ENCODE measurements around the gene CCDC15.
"Not testable (repeated sequence)": the region's sequence is repeated elsewhere in the genome, so short reads cannot be mapped to it uniquely, and the experiment has no call there.

Gene CCDC15

DNA sequence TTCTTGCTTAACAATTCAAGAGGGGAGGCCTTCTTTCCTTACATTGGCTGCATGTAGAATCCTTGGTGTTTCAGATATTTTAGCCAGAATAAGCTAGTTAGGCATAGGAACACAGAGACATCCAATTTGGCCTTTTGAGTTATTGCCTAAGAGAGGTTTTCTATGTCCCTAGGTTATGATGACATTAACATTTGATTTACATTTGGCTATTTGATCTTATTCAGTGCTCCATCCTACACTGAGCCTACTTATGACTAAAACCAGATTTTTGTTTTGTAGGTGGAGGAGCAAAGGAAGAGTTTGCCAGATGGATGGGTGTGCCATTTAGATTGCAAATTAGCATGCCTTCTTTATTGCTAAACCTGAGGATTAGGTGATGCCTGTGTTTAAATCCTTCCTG is 98.0 kb downstream of the CCDC15 start:
- DNase-seq (ENCODE audit: low spot score), result no peak
- in situ Hi-C loops (cut with MboI; ENCODE audit: low pct_unique_long_range_greater_than_20kb, low sequenced_read_pairs, unreplicated experiment), result no loop called here

DNA sequence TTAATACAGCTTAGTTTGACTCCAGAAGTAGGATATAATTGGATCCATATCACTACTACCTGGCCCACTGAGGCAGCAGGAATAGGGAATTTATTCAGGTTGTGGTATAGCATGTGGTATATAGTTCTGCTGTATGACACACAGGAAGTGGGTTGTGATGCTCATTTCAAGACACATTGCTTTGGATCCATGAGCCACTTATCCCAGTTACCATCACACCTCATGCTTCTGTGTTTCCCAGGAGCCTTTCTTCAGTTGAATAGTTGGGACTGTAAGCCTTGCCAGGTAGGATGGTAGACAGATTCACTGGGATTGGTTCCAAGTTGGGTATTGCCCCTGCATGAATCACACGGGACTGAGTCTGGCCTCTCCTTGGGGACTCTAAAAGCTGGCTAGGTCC is 99.2 kb downstream of the CCDC15 start:
- TF ChIP-seq, protein P1, sequence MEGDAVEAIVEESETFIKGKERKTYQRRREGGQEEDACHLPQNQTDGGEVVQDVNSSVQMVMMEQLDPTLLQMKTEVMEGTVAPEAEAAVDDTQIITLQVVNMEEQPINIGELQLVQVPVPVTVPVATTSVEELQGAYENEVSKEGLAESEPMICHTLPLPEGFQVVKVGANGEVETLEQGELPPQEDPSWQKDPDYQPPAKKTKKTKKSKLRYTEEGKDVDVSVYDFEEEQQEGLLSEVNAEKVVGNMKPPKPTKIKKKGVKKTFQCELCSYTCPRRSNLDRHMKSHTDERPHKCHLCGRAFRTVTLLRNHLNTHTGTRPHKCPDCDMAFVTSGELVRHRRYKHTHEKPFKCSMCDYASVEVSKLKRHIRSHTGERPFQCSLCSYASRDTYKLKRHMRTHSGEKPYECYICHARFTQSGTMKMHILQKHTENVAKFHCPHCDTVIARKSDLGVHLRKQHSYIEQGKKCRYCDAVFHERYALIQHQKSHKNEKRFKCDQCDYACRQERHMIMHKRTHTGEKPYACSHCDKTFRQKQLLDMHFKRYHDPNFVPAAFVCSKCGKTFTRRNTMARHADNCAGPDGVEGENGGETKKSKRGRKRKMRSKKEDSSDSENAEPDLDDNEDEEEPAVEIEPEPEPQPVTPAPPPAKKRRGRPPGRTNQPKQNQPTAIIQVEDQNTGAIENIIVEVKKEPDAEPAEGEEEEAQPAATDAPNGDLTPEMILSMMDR (IDR thresholded peaks at IDR 0.05; ENCODE audit: extremely low read depth, insufficient read depth, missing control alignments), result no peak
- DNase-seq (ENCODE audit: low spot score), result no peak
- in situ Hi-C loops (cut with MboI; ENCODE audit: low pct_unique_long_range_greater_than_20kb, low sequenced_read_pairs, unreplicated experiment), result no loop called here

More for the DNA sequence above, 98.0 kb downstream of the CCDC15 start:
- TF ChIP-seq, protein P1 (IDR thresholded peaks at IDR 0.05; ENCODE audit: extremely low read depth, insufficient read depth, missing control alignments), result no peak

DNA sequence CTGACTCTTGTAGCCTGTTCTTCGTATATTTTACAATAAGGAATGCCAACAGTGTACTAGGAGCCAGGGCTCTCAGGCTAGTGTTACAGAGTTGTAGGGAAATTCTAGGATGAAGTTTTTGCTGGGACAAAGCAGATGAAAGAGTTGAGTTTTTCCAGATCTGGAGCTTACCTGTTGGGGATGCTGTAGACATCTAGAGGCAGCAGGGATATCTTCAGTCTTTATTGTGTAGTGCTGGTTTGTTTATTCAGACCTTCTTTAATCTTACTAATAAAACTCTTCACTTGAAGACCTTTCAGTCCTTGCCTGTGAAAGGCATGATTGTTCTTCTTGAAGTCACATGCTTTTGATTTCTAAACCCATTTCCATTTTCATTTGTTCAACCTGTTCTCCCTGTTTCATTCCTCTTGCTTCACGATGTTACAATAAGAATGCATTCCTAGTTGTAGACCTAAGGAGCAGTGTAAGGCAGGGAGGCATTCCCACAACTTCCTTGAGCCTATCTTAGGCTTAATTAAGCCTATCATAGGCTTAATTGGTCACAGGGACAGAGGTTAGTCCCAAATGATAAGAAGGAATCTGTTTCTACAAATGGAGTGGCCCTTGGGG is 101.2 kb downstream of the CCDC15 start:
- no peak for DNase-seq (ENCODE audit: low spot score)
- TF ChIP-seq, protein P1 (IDR thresholded peaks at IDR 0.05; ENCODE audit: extremely low read depth, insufficient read depth, missing control alignments), result no peak
- in situ Hi-C loops (cut with MboI; ENCODE audit: low pct_unique_long_range_greater_than_20kb, low sequenced_read_pairs, unreplicated experiment), result no loop called here

DNA sequence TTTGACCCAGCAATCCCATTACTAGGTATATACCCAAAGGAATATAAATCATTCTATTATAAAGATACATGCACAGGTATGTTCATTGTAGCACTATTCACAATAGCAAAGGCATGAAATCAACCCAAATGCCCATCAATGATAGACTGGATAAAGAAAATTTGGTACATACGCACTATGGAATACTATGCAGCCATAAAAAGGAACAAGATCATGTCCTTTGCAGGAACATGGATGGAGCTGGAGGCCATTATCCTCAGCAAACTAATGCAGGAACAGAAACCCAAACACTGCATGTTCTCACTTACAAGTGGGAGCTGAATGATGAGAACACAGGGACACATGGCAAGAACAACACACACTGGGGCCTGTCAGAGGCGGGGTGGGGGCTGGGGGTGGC is 102.1 kb downstream of the CCDC15 start:
- in situ Hi-C loops (cut with MboI; ENCODE audit: low pct_unique_long_range_greater_than_20kb, low sequenced_read_pairs, unreplicated experiment); DNase-seq (ENCODE audit: low spot score): not testable (repeated sequence)

DNA sequence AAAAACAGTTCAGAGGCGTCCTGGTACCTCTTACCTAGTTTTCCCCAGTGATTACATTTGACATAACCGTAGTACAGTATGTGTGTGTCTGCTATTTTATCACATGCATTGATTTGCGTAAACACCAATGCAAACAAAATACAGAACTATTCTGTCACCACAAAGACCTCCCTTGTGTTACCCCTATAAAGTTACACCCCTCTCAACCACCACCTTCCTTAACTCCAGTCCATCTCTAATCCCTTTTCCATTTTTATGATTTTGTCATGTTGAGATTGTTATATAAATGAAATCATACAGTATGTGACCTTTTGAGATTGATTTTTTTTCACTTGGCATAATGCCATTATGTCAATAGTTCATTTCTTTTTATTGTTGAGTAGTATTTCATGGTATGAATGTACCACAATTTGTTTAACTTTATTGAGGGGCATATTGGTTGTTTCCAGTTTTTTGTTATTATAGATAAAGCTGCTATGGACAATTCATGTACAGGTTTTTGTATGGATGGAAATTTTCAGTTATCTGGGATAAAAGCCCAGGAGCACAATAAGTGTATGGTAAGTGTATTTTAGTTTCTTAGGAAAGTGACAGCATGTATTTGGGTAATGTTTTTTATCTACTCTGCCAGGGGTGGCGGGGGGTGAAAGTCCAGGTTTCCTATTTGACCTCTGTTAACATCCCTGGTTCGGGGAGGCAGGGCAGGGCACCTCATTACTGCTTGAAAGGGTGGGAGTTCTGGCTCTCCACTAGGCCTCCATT is 103.1 kb downstream of the CCDC15 start:
- TF ChIP-seq, protein P1 (IDR thresholded peaks at IDR 0.05; ENCODE audit: extremely low read depth, insufficient read depth, missing control alignments), result no peak
- no peak for DNase-seq (ENCODE audit: low spot score)
- in situ Hi-C loops (cut with MboI; ENCODE audit: low pct_unique_long_range_greater_than_20kb, low sequenced_read_pairs, unreplicated experiment), result no loop called here

DNA sequence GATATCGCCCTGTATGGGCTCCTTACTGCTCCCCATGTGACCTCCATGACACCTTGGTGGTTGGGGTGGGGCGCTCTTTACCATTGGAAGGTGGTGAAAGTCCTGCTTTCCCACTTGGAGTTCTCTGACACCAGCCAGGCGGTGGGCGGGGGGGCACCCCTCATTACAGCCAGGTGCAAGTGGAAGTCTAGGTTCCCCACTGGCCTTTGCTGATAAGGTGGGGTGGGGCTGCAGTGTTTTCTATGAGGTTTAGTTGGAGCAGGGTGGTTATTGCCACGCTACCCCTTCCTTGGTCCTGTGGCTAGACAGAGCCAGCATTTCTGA is 103.7 kb downstream of the CCDC15 start:
- TF ChIP-seq, protein P1 (IDR thresholded peaks at IDR 0.05; ENCODE audit: extremely low read depth, insufficient read depth, missing control alignments), result no peak
- in situ Hi-C loops (cut with MboI; ENCODE audit: low pct_unique_long_range_greater_than_20kb, low sequenced_read_pairs, unreplicated experiment), result no loop called here
- DNase-seq (ENCODE audit: low spot score), result no peak

DNA sequence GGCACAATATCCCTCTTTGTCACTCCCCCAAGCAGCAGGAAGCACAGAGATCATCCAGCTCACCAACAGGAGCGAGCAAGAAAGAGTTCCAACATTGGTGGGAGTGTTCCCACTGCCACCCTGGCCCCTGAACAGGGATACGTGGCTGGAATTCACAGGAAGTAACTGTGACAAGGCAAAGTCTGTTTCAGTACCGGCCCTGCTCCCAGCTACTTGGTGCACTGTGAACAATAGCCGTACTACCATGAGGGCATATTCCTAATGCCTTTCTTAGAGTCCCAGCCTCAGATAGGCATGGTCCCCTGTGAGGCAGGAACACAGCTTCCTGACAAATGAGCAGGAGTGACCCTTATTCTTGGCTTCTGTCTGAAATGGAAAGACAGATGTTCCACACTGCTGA is 107.3 kb downstream of the CCDC15 start:
- TF ChIP-seq, protein P1 (IDR thresholded peaks at IDR 0.05; ENCODE audit: extremely low read depth, insufficient read depth, missing control alignments), result no peak
- in situ Hi-C loops (cut with MboI; ENCODE audit: low pct_unique_long_range_greater_than_20kb, low sequenced_read_pairs, unreplicated experiment), result no loop called here
- no peak for DNase-seq (ENCODE audit: low spot score)
